Mesenteric fat pad (tissue), 1 donor: ENCODE measurements around the gene EFNA3. TPM values are rescaled to one million over a fixed set of nuclear protein-coding genes. Genes with fewer than 3 reads are reported as not detected.

Experiments used
- DNase-seq: peaks from one replicate; pipeline ENCODE4 v3.0.0-alpha.2; 2020; ENCODE audit warnings: low spot score
- long read RNA-seq: library from polyadenylated mRNA; unstranded; transcript quantifications from one replicate; pipeline ENCODE4 v2.0.0, GENCODE V29; 2020
- total RNA-seq: library from RNA; stranded (reverse); fragmentation: NEBNext Ultra II Directional; extraction: Animal tissue kit (Norgen Biotek cat#: 25700); gene quantifications from one replicate; pipeline ENCODE4 v1.2.1, GENCODE V29; 2021
- donor health status: DM: yes; HTN: yes; CAD: no.

EFNA3 gene
- total RNA-seq: 0.58 TPM
- long read RNA-seq, partial matches to known transcripts: 2 of 3 reads
- long read RNA-seq, other reads (novel, unspliced or antisense): 0 of 3 reads

GRCh38 chr1:155078469-155079209 is at the start of gene EFNA3:
Gene EFNA3, plus strand, starts transcription at chr1:155078837. Its CDS starts 105 bp downstream, at chr1:155078942.
- no peak for DNase-seq

- DNase-seq: no peak
Observed at GRCh38 chr1:155029513-155030242, 49.0 kb upstream of the EFNA3 start.

- no peak for DNase-seq
Observed at GRCh38 chr1:155030243-155030795, 48.3 kb upstream of the EFNA3 start.

GRCh38 chr1:155030899-155031298 is 47.7 kb upstream of the EFNA3 start:
- no peak for DNase-seq

GRCh38 chr1:155032886-155033285 is 45.8 kb upstream of the EFNA3 start:
- no peak for DNase-seq

GRCh38 chr1:155033524-155033923 is 45.1 kb upstream of the EFNA3 start, which contains the start of the genes DCST1 and DCST2:
Gene DCST1, plus strand, starts transcription at chr1:155033824. Its CDS starts 213 bp downstream, at chr1:155034037.
Gene DCST2, minus strand, starts transcription at chr1:155033781. Its CDS starts 80 bp downstream, at chr1:155033701.
- no peak for DNase-seq

GRCh38 chr1:155034318-155035208 is 44.1 kb upstream of the EFNA3 start:
- DNase-seq: no peak

GRCh38 chr1:155035936-155036335 is 42.7 kb upstream of the EFNA3 start:
- DNase-seq: no peak

GRCh38 chr1:155037043-155037442 is 41.6 kb upstream of the EFNA3 start:
- no peak for DNase-seq

GRCh38 chr1:155037851-155038441 is 40.7 kb upstream of the EFNA3 start:
- no peak for DNase-seq

GRCh38 chr1:155038602-155039307 is 39.9 kb upstream of the EFNA3 start:
- no peak for DNase-seq

- DNase-seq: no peak
Observed at GRCh38 chr1:155039308-155039669, 39.3 kb upstream of the EFNA3 start.

- no peak for DNase-seq
Observed at GRCh38 chr1:155040358-155041093, 38.1 kb upstream of the EFNA3 start.

GRCh38 chr1:155042789-155043188 is 35.8 kb upstream of the EFNA3 start:
- no peak for DNase-seq

GRCh38 chr1:155043301-155043702 is 35.3 kb upstream of the EFNA3 start:
- no peak for DNase-seq

- DNase-seq: no peak
Observed at GRCh38 chr1:155043793-155044192, 34.8 kb upstream of the EFNA3 start.

GRCh38 chr1:155044365-155044764 is 34.3 kb upstream of the EFNA3 start:
- DNase-seq: no peak

GRCh38 chr1:155044812-155045657 is 33.6 kb upstream of the EFNA3 start:
- no peak for DNase-seq
